Right cardiac atrium (tissue), 5 donors: ENCODE measurements around the gene B4GALT2. TPM values are rescaled to one million over a fixed set of nuclear protein-coding genes. Genes with fewer than 3 reads are reported as not detected.

ENCODE experiments used
- ATAC-seq, 2 donors: fragments of 200-7000 bp; cut with Tn5 transposase; one replicate each; pipeline versions ENCODE4 v1.8.0 to v1.9.1; 2020; ENCODE audit warnings: moderate library complexity in 2 of 2, mild to moderate bottlenecking in 1 of 2
- DNase-seq, 3 donors: peaks; one replicate each; pipeline ENCODE4 v3.0.0-alpha.2; 2020
- H3K27ac ChIP-seq: one replicate; pipeline ENCODE4 v1.5.1; 2013; ENCODE audit warnings: mild to moderate bottlenecking, low read length, control low read depth, moderate library complexity
- H3K27me3 ChIP-seq: one replicate; pipeline ENCODE4 v1.6.1; 2013; ENCODE audit not compliant: control insufficient read depth, insufficient read depth
- H3K4me1 ChIP-seq: one replicate; pipeline ENCODE4 v1.6.1; 2013; ENCODE audit warnings: low read length; ENCODE audit not compliant: control insufficient read depth, insufficient read depth
- H3K4me3 ChIP-seq: one replicate; pipeline ENCODE4 v1.5.1; 2013; ENCODE audit warnings: low read length, control low read depth
- H3K9me3 ChIP-seq: one replicate; pipeline ENCODE4 v1.6.1; 2013; ENCODE audit warnings: low read length; ENCODE audit not compliant: control insufficient read depth
- WGBS: extraction: QIAGEN DNeasy Blood & Tissue Kit; methylation state at CpG from one replicate; pipeline ENCODE4 v1.1.7; 2013; 5-methylcytosine and 5-hydroxymethylcytosine counted together
- intact Hi-C, 4 donors: fragments of 100-400 bp; cut with DNase I; formaldehyde crosslinking; loops; one replicate each; pipeline versions ENCODE4 v1.11.0 to v1.14.0; 2022 to 2023
- polyA plus RNA-seq: library from polyadenylated mRNA; stranded (reverse); fragments of 200-250 nt; gene quantifications from one replicate; pipeline ENCODE4 v1.2.3, GENCODE V29; 2013
- total RNA-seq, 4 donors: library from RNA; stranded (reverse); fragmentation: NEBNext Ultra II Directional; extraction: Animal tissue kit (Norgen Biotek cat#: 25700); gene quantifications; one replicate each; pipeline ENCODE4 v1.2.1, GENCODE V29; 2021
- donor health status: healthy with polysubstance abuse.
- donor health status: DM: no; HTN: yes; CAD: no.
- donor health status: DM: no; HTN: no; CAD: no.
- donor health status: DM: no; HTN: yes; CAD: no; lungs with severe emphysema.
- donor health status: DM: yes; HTN: yes; CAD: no.

Gene B4GALT2
- total and polyA plus RNA-seq, 5 donors = 29.3 to 39.1 (median 34.4) TPM

- DNase-seq = peak in 1 of 3 donors; percentile 47
- Histone ChIP-seq H3K4me1 (peaks cover 2% of the 10 kb centered on the region), H3K27ac (no peak overlapping the region), H3K27me3 (no peaks in the 10 kb centered on the region), H3K4me3 (peak overlapping the region; percentile 82), H3K9me3 (no peaks in the 10 kb centered on the region)
- ATAC-seq = no peak
- 61% methylated on average over 13 of the region's 13 CpGs for WGBS
- intact Hi-C loops = no loop called here
Measured at GRCh38 chr1:43980255-43981134, 1.5 kb downstream of the B4GALT2 start.

- 88% methylated on average over 20 of the region's 20 CpGs for WGBS
- Histone ChIP-seq H3K27ac (no peak overlapping the region), H3K9me3 (no peaks in the 10 kb centered on the region), H3K27me3 (no peaks in the 10 kb centered on the region), H3K4me1 (peaks cover 2% of the 10 kb centered on the region), H3K4me3 (no peak overlapping the region)
- peak in 1 of 3 donors; percentile 51 for DNase-seq
- no peak for ATAC-seq
- intact Hi-C loops = no loop called here
Measured at GRCh38 chr1:43981135-43981491, 2.1 kb downstream of the B4GALT2 start.

GRCh38 chr1:43981636-43982035 lies 2.6 kb downstream of the B4GALT2 start:
- 95% methylated on average over 20 of the region's 20 CpGs for WGBS
- Histone ChIP-seq H3K27me3 (no peaks in the 10 kb centered on the region), H3K27ac (no peak overlapping the region), H3K9me3 (no peaks in the 10 kb centered on the region), H3K4me3 (no peak overlapping the region), H3K4me1 (peaks cover 2% of the 10 kb centered on the region)
- intact Hi-C loops = no loop called here
- DNase-seq (peak in 1 of 3 donors; percentile 41), ATAC-seq (no peak)

- intact Hi-C loops = no loop called here
- ATAC-seq = no peak
- Histone ChIP-seq H3K4me1 (peaks cover 2% of the 10 kb centered on the region), H3K4me3 (no peak overlapping the region), H3K27me3 (no peaks in the 10 kb centered on the region), H3K27ac (no peak overlapping the region), H3K9me3 (no peaks in the 10 kb centered on the region)
- peak in 1 of 3 donors; percentile 41 for DNase-seq
- WGBS = 93% methylated on average over 8 of the region's 8 CpGs
Measured at GRCh38 chr1:43982241-43982640, 3.2 kb downstream of the B4GALT2 start.

GRCh38 chr1:43982808-43983207 lies 3.8 kb downstream of the B4GALT2 start:
- Histone ChIP-seq H3K9me3 (no peaks in the 10 kb centered on the region), H3K27ac (no peak overlapping the region), H3K4me3 (no peak overlapping the region), H3K4me1 (peaks cover 2% of the 10 kb centered on the region), H3K27me3 (no peaks in the 10 kb centered on the region)
- no peak for ATAC-seq
- WGBS = 77% methylated on average over 15 of the region's 15 CpGs
- intact Hi-C loops = no loop called here
- DNase-seq = peak in 1 of 3 donors; percentile 50

GRCh38 chr1:43983253-43983899 lies 4.4 kb downstream of the B4GALT2 start:
- Histone ChIP-seq H3K27ac (no peak overlapping the region), H3K9me3 (no peaks in the 10 kb centered on the region), H3K4me1 (peaks cover 2% of the 10 kb centered on the region), H3K4me3 (no peak overlapping the region), H3K27me3 (no peaks in the 10 kb centered on the region)
- DNase-seq = peak in 1 of 3 donors; percentile 47
- ATAC-seq = no peak
- intact Hi-C loops = no loop called here
- 79% methylated on average over 12 of the region's 12 CpGs for WGBS

- H3K4me3 ChIP-seq = no peak overlapping the region
- H3K4me1 ChIP-seq = peaks cover 2% of the 10 kb centered on the region
- no peak for ATAC-seq
- DNase-seq = no peak
- H3K27ac ChIP-seq = no peak overlapping the region
- no peaks in the 10 kb centered on the region for H3K27me3 ChIP-seq
- 93% methylated on average over 16 of the region's 16 CpGs for WGBS
- intact Hi-C loops = no loop called here
- H3K9me3 ChIP-seq = no peaks in the 10 kb centered on the region
Measured at GRCh38 chr1:43984855-43985254, 5.8 kb downstream of the B4GALT2 start.

- 81% methylated on average over 4 of the region's 4 CpGs for WGBS
- H3K4me3 ChIP-seq = no peak overlapping the region
Measured at GRCh38 chr1:43985984-43986595, 7.1 kb downstream of the B4GALT2 start.

GRCh38 chr1:43986712-43987111 lies 7.7 kb downstream of the B4GALT2 start:
- H3K27me3 ChIP-seq = no peaks in the 10 kb centered on the region
- intact Hi-C loops = no loop called here
- WGBS = 77% methylated on average over 6 of the region's 6 CpGs
- ATAC-seq = no peak
- H3K9me3 ChIP-seq = no peaks in the 10 kb centered on the region
- no peak overlapping the region for H3K4me3 ChIP-seq
- DNase-seq = peak in 1 of 3 donors; percentile 47
- no peaks in the 10 kb centered on the region for H3K4me1 ChIP-seq
- no peak overlapping the region for H3K27ac ChIP-seq

More at GRCh38 chr1:43985984-43986595, 7.1 kb downstream of the B4GALT2 start:
- Histone ChIP-seq H3K27ac (no peak overlapping the region), H3K9me3 (no peaks in the 10 kb centered on the region), H3K27me3 (no peaks in the 10 kb centered on the region), H3K4me1 (no peaks in the 10 kb centered on the region)
- ATAC-seq = peak in 1 of 2 donors; percentile 18
- no peak for DNase-seq
- intact Hi-C loops = no loop called here

GRCh38 chr1:43987159-43987902 lies 8.3 kb downstream of the B4GALT2 start:
- Histone ChIP-seq H3K27ac (no peak overlapping the region), H3K9me3 (no peaks in the 10 kb centered on the region), H3K4me3 (no peak overlapping the region), H3K4me1 (no peaks in the 10 kb centered on the region), H3K27me3 (no peaks in the 10 kb centered on the region)
- intact Hi-C loops = no loop called here
- WGBS = 83% methylated on average over 6 of the region's 6 CpGs
- ATAC-seq (no peak), DNase-seq (peak in 1 of 3 donors; percentile 6)
